ENCODE measurements around the gene TOP2A.
A peak's percentile ranks its signal among the peaks of the same experiment; 100 is the strongest.
"Not testable (repeated sequence)": the region's sequence is repeated elsewhere in the genome, so short reads cannot be mapped to it uniquely, and the experiment has no call there.

Gene TOP2A

DNA sequence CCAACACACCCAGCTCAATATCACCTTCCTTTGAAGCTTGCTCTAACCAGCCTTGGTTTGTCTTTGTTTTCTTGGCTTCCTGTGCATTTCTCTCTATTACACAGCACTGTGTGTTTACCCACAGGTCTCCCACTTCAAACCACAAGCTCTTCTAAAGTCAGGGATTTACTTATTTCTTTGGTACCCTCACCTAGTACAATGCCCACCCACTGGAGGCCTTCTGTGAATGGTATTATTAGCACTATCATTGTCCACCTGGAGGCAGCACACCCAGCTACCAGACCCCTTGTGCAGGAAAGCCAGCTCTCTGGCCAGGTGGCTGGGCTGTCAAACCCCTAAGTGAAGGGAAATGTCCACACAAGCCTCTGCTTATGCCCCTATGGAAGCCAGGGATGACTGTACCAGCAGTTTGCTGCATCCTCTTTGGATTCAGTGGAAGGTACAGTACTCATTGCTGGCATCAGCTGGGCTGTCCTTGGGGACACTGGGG is 9.4 kb upstream of the TOP2A start:
- Mint-ChIP-seq H3K4me3 (peak overlapping the region; percentile 57), H3K9me3 (no peaks in the 10 kb centered on the region), H3K4me1 (ENCODE audit: low read depth) (peaks cover 40% of the 10 kb centered on the region), H3K36me3 (ENCODE audit: low read depth) (no peaks in the 10 kb centered on the region), H3K27ac (peak overlapping the region; percentile 76), H3K27me3 (ENCODE audit: low read depth) (peaks cover 2% of the 10 kb centered on the region)
- peak; percentile 46 for DNase-seq (ENCODE audit: low spot score)

- peaks cover 2% of the 10 kb centered on the region for H3K27me3 Mint-ChIP-seq (ENCODE audit: low read depth)
- H3K4me3 Mint-ChIP-seq, result peak overlapping the region; percentile 57
- peak overlapping the region; percentile 76 for H3K27ac Mint-ChIP-seq
- no peaks in the 10 kb centered on the region for H3K36me3 Mint-ChIP-seq (ENCODE audit: low read depth)
- no peak for DNase-seq (ENCODE audit: low spot score)
- no peaks in the 10 kb centered on the region for H3K9me3 Mint-ChIP-seq
- peaks cover 37% of the 10 kb centered on the region for H3K4me1 Mint-ChIP-seq (ENCODE audit: low read depth)
These were observed 8.0 kb upstream of the TOP2A start for GRCh38 chr17:40425741-40426140.

- peaks cover 1% of the 10 kb centered on the region for H3K27me3 Mint-ChIP-seq (ENCODE audit: low read depth)
- H3K4me3 Mint-ChIP-seq, result no peak overlapping the region
- H3K27ac Mint-ChIP-seq, result no peak overlapping the region
- H3K36me3 Mint-ChIP-seq (ENCODE audit: low read depth), result no peaks in the 10 kb centered on the region
- no peaks in the 10 kb centered on the region for H3K9me3 Mint-ChIP-seq
- H3K4me1 Mint-ChIP-seq (ENCODE audit: low read depth), result peaks cover 44% of the 10 kb centered on the region
- DNase-seq (ENCODE audit: low spot score), result no peak
These were observed 5.4 kb upstream of the TOP2A start for GRCh38 chr17:40422990-40423633.

DNA sequence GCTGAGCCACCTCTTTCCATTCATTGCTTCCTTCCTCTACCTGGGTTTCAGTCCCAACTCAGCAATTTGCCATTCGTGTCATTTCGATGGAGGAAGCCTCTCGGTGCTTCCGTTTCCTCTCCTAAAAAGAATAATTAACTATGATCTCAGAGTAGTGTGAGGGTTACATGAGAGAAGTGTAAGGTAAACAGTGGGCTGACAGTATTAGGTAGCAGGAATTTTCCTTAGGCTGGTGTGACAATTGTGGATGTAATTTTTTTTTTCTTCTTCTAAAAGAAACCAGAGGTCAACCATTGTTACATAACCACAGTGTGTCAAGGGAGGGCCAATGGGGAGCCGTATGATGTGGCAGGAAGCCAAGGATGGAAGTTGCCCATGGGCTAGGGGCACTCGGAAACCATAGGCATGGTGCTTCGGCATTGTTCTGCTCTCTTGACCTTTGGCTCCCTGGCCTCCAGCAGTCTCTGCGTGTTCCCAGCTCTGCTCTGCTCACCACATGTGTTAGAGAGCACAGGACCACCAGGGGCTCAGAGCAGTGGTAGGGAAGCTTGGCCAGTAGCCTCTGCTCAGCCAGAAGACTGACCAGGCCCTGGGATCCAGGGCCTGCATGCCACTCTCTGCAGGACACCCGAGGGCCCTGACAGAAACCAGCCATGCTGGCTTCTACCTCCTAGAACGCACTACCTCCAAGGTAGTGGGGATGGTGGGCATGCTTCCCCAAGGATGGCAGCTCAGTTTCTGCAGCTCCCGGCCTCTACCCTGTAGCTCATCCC is 2.0 kb upstream of the TOP2A start:
- no peaks in the 10 kb centered on the region for H3K9me3 Mint-ChIP-seq
- H3K36me3 Mint-ChIP-seq (ENCODE audit: low read depth), result peaks cover 24% of the 10 kb centered on the region
- H3K27me3 Mint-ChIP-seq (ENCODE audit: low read depth), result no peaks in the 10 kb centered on the region
- peak overlapping the region; percentile 52 for H3K4me3 Mint-ChIP-seq
- no peak for DNase-seq (ENCODE audit: low spot score)
- peaks cover 29% of the 10 kb centered on the region for H3K4me1 Mint-ChIP-seq (ENCODE audit: low read depth)
- peak overlapping the region; percentile 71 for H3K27ac Mint-ChIP-seq

GRCh38 chr17:40418428-40418706 is 671 bp upstream of the TOP2A start:
- no peak for DNase-seq (ENCODE audit: low spot score)
- Mint-ChIP-seq H3K4me1 (ENCODE audit: low read depth) (peaks cover 31% of the 10 kb centered on the region), H3K27me3 (ENCODE audit: low read depth) (no peaks in the 10 kb centered on the region), H3K4me3 (peak overlapping the region; percentile 99), H3K9me3 (no peaks in the 10 kb centered on the region), H3K27ac (peak overlapping the region; percentile 97), H3K36me3 (ENCODE audit: low read depth) (peaks cover 34% of the 10 kb centered on the region)

GRCh38 chr17:40417258-40417608 is 463 bp downstream of the TOP2A start:
- peaks cover 44% of the 10 kb centered on the region for H3K36me3 Mint-ChIP-seq (ENCODE audit: low read depth)

DNA sequence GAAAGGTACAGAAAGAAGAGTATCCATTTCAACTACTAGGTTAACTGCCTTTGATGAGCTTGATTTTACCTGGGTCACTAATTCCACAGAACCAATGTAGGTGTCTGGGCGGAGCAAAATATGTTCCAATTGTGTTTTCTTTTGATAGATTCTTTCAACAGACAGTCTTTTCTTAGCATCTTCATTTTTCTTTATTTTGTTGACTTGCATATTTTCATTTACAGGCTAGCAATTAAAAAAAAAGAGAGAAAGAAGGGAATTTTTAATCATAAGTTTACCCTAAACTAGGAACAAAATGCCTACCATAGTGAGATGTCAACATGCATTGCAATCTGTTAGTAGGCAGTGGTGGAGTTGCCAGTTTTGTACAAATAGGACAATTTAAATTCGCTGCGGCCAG is 1.0 kb downstream of the TOP2A start:
- Mint-ChIP-seq H3K27me3 (ENCODE audit: low read depth) (no peaks in the 10 kb centered on the region), H3K4me1 (ENCODE audit: low read depth) (peaks cover 40% of the 10 kb centered on the region), H3K27ac (peak overlapping the region; percentile 97), H3K36me3 (ENCODE audit: low read depth) (peaks cover 49% of the 10 kb centered on the region), H3K9me3 (no peaks in the 10 kb centered on the region), H3K4me3 (peak overlapping the region; percentile 99)
- DNase-seq (ENCODE audit: low spot score), result no peak

More at GRCh38 chr17:40417258-40417608, 463 bp downstream of the TOP2A start:
- H3K4me1 Mint-ChIP-seq (ENCODE audit: low read depth), result peaks cover 36% of the 10 kb centered on the region
- no peak for DNase-seq (ENCODE audit: low spot score)
- H3K27me3 Mint-ChIP-seq (ENCODE audit: low read depth), result no peaks in the 10 kb centered on the region
- no peaks in the 10 kb centered on the region for H3K9me3 Mint-ChIP-seq
- H3K4me3 Mint-ChIP-seq, result peak overlapping the region; percentile 99
- peak overlapping the region; percentile 97 for H3K27ac Mint-ChIP-seq

DNA sequence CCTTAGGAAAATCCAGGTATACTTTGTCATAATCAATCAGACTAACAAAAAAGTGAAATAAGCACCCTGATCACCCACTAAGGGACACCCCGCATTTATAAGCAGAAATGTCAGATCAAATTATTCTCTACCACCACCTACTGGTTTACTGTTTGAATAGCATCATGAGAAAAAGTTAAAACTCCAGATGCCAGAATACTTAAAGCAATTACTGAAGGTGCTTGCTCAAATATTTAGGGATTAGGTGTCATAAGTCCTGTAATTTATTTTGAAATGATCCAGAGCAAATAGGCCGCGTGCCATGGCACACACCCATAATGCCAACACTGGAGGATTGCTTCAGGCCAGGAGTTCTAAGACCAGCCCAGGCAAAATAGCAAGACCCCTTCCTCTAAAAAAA is 2.3 kb downstream of the TOP2A start:
- peaks cover 59% of the 10 kb centered on the region for H3K36me3 Mint-ChIP-seq (ENCODE audit: low read depth)
- peak overlapping the region; percentile 99 for H3K4me3 Mint-ChIP-seq
- H3K27me3 Mint-ChIP-seq (ENCODE audit: low read depth), result no peaks in the 10 kb centered on the region
- H3K9me3 Mint-ChIP-seq, result no peaks in the 10 kb centered on the region
- no peak for DNase-seq (ENCODE audit: low spot score)
- peak overlapping the region; percentile 55 for H3K27ac Mint-ChIP-seq
- H3K4me1 Mint-ChIP-seq (ENCODE audit: low read depth), result peaks cover 45% of the 10 kb centered on the region

GRCh38 chr17:40414312-40414711 is 3.4 kb downstream of the TOP2A start:
- not testable (repeated sequence) for H3K27me3 Mint-ChIP-seq (ENCODE audit: low read depth); H3K9me3 Mint-ChIP-seq; H3K27ac Mint-ChIP-seq; DNase-seq (ENCODE audit: low spot score); H3K4me3 Mint-ChIP-seq
- peaks cover 47% of the 10 kb centered on the region for H3K4me1 Mint-ChIP-seq (ENCODE audit: low read depth)
- H3K36me3 Mint-ChIP-seq (ENCODE audit: low read depth), result peaks cover 70% of the 10 kb centered on the region

- no peaks in the 10 kb centered on the region for H3K9me3 Mint-ChIP-seq
- peaks cover 42% of the 10 kb centered on the region for H3K4me1 Mint-ChIP-seq (ENCODE audit: low read depth)
- DNase-seq (ENCODE audit: low spot score), result no peak
- H3K36me3 Mint-ChIP-seq (ENCODE audit: low read depth), result peaks cover 75% of the 10 kb centered on the region
- H3K4me3 Mint-ChIP-seq, result no peak overlapping the region
- no peak overlapping the region for H3K27ac Mint-ChIP-seq
- H3K27me3 Mint-ChIP-seq (ENCODE audit: low read depth), result no peaks in the 10 kb centered on the region
These were observed 4.8 kb downstream of the TOP2A start for GRCh38 chr17:40412880-40413279.

DNA sequence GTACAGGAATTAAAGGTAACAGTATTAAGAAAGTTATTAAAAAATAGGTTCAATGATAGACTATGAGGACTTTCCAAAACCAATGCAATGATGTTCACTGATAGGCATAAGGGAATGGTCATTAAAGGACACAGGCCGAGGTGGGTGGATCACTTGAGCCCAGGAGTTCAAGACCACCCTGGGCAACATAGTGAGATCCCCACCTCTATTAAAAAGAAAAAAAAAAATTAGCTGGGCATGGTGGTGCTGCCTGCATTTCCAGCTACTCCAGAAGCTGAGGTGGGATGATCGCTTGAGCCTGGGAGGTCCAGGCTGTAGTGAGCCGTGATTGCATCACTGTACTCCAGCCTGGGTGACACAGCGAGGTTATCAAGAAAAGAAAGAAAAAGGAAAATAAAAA is 5.9 kb downstream of the TOP2A start:
- DNase-seq (ENCODE audit: low spot score), result no peak
- Mint-ChIP-seq H3K9me3 (no peaks in the 10 kb centered on the region), H3K36me3 (ENCODE audit: low read depth) (peaks cover 78% of the 10 kb centered on the region), H3K27ac (no peak overlapping the region), H3K4me3 (no peak overlapping the region), H3K4me1 (ENCODE audit: low read depth) (peaks cover 44% of the 10 kb centered on the region), H3K27me3 (ENCODE audit: low read depth) (no peaks in the 10 kb centered on the region)

- H3K36me3 Mint-ChIP-seq (ENCODE audit: low read depth), result peaks cover 72% of the 10 kb centered on the region
- H3K9me3 Mint-ChIP-seq, result no peaks in the 10 kb centered on the region
- no peak overlapping the region for H3K4me3 Mint-ChIP-seq
- H3K4me1 Mint-ChIP-seq (ENCODE audit: low read depth), result peaks cover 32% of the 10 kb centered on the region
- peak overlapping the region; percentile 58 for H3K27ac Mint-ChIP-seq
- no peak for DNase-seq (ENCODE audit: low spot score)
- no peaks in the 10 kb centered on the region for H3K27me3 Mint-ChIP-seq (ENCODE audit: low read depth)
These were observed 7.6 kb downstream of the TOP2A start for GRCh38 chr17:40410082-40410481.

- not testable (repeated sequence) for H3K4me3 Mint-ChIP-seq; DNase-seq (ENCODE audit: low spot score); H3K9me3 Mint-ChIP-seq; H3K27ac Mint-ChIP-seq; H3K27me3 Mint-ChIP-seq (ENCODE audit: low read depth)
- Mint-ChIP-seq H3K36me3 (ENCODE audit: low read depth) (peaks cover 73% of the 10 kb centered on the region), H3K4me1 (ENCODE audit: low read depth) (peaks cover 32% of the 10 kb centered on the region)
These were observed 8.2 kb downstream of the TOP2A start for GRCh38 chr17:40409540-40409939.

DNA sequence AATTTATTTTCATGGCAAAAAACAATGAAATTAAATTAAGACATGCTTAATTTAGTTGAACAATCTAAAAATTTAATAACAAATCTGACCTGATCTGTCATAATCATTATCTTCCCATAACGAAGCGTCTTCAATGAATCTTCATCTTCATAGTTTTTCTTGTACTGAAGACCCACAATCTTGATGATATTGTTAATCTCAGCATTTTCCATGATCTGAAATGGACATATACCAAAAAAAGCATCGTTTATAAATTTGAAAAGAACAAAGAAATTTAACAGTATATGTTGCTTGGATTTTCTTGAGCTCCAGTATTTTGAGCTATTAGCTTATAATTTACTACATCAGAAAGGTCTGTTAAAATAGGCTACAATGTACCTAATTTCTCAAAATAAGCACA is 10.2 kb downstream of the TOP2A start:
- H3K36me3 Mint-ChIP-seq (ENCODE audit: low read depth), result peaks cover 76% of the 10 kb centered on the region
- H3K27ac Mint-ChIP-seq, result no peak overlapping the region
- H3K27me3 Mint-ChIP-seq (ENCODE audit: low read depth), result no peaks in the 10 kb centered on the region
- H3K9me3 Mint-ChIP-seq, result no peaks in the 10 kb centered on the region
- peaks cover 30% of the 10 kb centered on the region for H3K4me1 Mint-ChIP-seq (ENCODE audit: low read depth)
- no peak overlapping the region for H3K4me3 Mint-ChIP-seq
- DNase-seq (ENCODE audit: low spot score), result no peak

Data from T-helper 2 cell treated with Interferon-gamma antibody and Interleukin-4, amounts not matched to agents 5 μg/mL and 100 μg/mL, for 36 hours (primary cell).